ENCODE results near the gene IL22. TPM values are rescaled to one million over a fixed set of nuclear protein-coding genes. Genes with fewer than 3 reads are reported as not detected.

The IL22 gene
- total RNA-seq, 4 donors from 2014 or later: not detected

- no peak overlapping the region for H3K27ac ChIP-seq
- no peaks in the 10 kb centered on the region for H3K9me3 ChIP-seq
- no peak for DNase-seq
- TF ChIP-seq POLR2A (IDR thresholded peaks at IDR 0.05) (no peak), CTCF (IDR thresholded peaks at IDR 0.05) (no peak), POLR2AphosphoS5 (IDR thresholded peaks at IDR 0.05) (no peak), EP300 (IDR thresholded peaks at IDR 0.05; ENCODE audit: low read depth) (no peak)
- 17 to 42% methylated on average over 1 to 3 of the region's 3 CpGs for WGBS, 2 donors (ENCODE audit: low coverage in 1 of 2)
- H3K4me3 ChIP-seq: no peak overlapping the region
- intact Hi-C loops (cut with DNase I; ENCODE audit: low total_unique reads) (no loop called here), in situ Hi-C loops (cut with MboI; ENCODE audit: low pct_ligation_motif_present in 1 of 4, low pct_unique_long_range_greater_than_20kb in 1 of 4, low sequenced_read_pairs in 3 of 4) (loop anchor here in 1 of 4 donors (5.0 kb wide), 1 partner anchor 76 kb away; no protein-coding TSS in a partner anchor)
- H3K36me3 ChIP-seq: no peaks in the 10 kb centered on the region
- no peaks in the 10 kb centered on the region for H3K27me3 ChIP-seq
- H3K4me1 ChIP-seq: peaks cover 0 to 6% (median 3%) of the 10 kb centered on the region in 4 donors
Observed at GRCh38 chr12:68231691-68232090, 21.7 kb downstream of the IL22 start.

GRCh38 chr12:68231229-68231628 is 22.2 kb downstream of the IL22 start:
- Histone ChIP-seq H3K4me3 (no peak overlapping the region), H3K36me3 (no peaks in the 10 kb centered on the region), H3K27me3 (no peaks in the 10 kb centered on the region), H3K9me3 (no peaks in the 10 kb centered on the region), H3K27ac (no peak overlapping the region), H3K4me1 (peaks cover 0 to 2% (median under 1%) of the 10 kb centered on the region in 4 donors)
- TF ChIP-seq POLR2AphosphoS5 (IDR thresholded peaks at IDR 0.05): no peak
- no peak for TF ChIP-seq EP300 (IDR thresholded peaks at IDR 0.05; ENCODE audit: low read depth)
- no peak for TF ChIP-seq POLR2A (IDR thresholded peaks at IDR 0.05)
- no peak for TF ChIP-seq CTCF (IDR thresholded peaks at IDR 0.05)
- intact Hi-C loops (cut with DNase I; ENCODE audit: low total_unique reads) (no loop called here), in situ Hi-C loops (cut with MboI; ENCODE audit: low pct_ligation_motif_present in 1 of 4, low pct_unique_long_range_greater_than_20kb in 1 of 4, low sequenced_read_pairs in 3 of 4) (loop anchor here in 1 of 4 donors (5.0 kb wide), 1 partner anchor 76 kb away; no protein-coding TSS in a partner anchor)
- no peak for DNase-seq

GRCh38 chr12:68229956-68230355 is 23.4 kb downstream of the IL22 start:
- intact Hi-C loops (cut with DNase I; ENCODE audit: low total_unique reads) (no loop called here), in situ Hi-C loops (cut with MboI; ENCODE audit: low pct_ligation_motif_present in 1 of 4, low pct_unique_long_range_greater_than_20kb in 1 of 4, low sequenced_read_pairs in 3 of 4) (loop anchor here (5.0 to 10.0 kb wide), 2 partner anchors 77 to 85 kb away; no protein-coding TSS in a partner anchor)
- Histone ChIP-seq H3K27me3 (no peaks in the 10 kb centered on the region), H3K27ac (no peak overlapping the region), H3K4me1 (no peaks in the 10 kb centered on the region), H3K9me3 (no peaks in the 10 kb centered on the region), H3K4me3 (no peak overlapping the region), H3K36me3 (no peaks in the 10 kb centered on the region)
- no peak for DNase-seq
- 71 to 80% methylated on average over 2 of the region's 2 CpGs for WGBS, 2 donors (ENCODE audit: low coverage in 1 of 2)
- TF ChIP-seq EP300 (IDR thresholded peaks at IDR 0.05; ENCODE audit: low read depth): no peak

GRCh38 chr12:68227356-68227755 is 26.0 kb downstream of the IL22 start:
- Histone ChIP-seq H3K9me3 (no peaks in the 10 kb centered on the region), H3K27me3 (no peaks in the 10 kb centered on the region), H3K27ac (no peak overlapping the region), H3K36me3 (no peaks in the 10 kb centered on the region), H3K4me3 (no peak overlapping the region), H3K4me1 (peaks cover 0 to 7% (median 1%) of the 10 kb centered on the region in 4 donors)
- DNase-seq: no peak
- in situ Hi-C loops (cut with MboI; ENCODE audit: low pct_ligation_motif_present in 1 of 4, low pct_unique_long_range_greater_than_20kb in 1 of 4, low sequenced_read_pairs in 3 of 4) (loop anchor here in 3 of 4 donors (10.0 kb wide), 1 partner anchor 87 kb away; no protein-coding TSS in a partner anchor), intact Hi-C loops (cut with DNase I; ENCODE audit: low total_unique reads) (no loop called here)
- 32 to 58% methylated on average over 2 to 3 of the region's 3 CpGs for WGBS, 2 donors (ENCODE audit: low coverage in 1 of 2)
- TF ChIP-seq EP300 (IDR thresholded peaks at IDR 0.05; ENCODE audit: low read depth) (no peak), POLR2A (IDR thresholded peaks at IDR 0.05) (no peak), POLR2AphosphoS5 (IDR thresholded peaks at IDR 0.05) (no peak), CTCF (IDR thresholded peaks at IDR 0.05) (no peak)

Measured in transverse colon (tissue), 4 donors.